ENCODE measurements around the gene THAP5. TPM values are rescaled to one million over a fixed set of nuclear protein-coding genes. Genes with fewer than 3 reads are reported as not detected.

The THAP5 gene
- total and polyA plus RNA-seq, 2 donors (not counting 3 experiments of a cell fraction or from before 2014, with no cell fraction given) = 2.5 to 14.1 TPM

DNA sequence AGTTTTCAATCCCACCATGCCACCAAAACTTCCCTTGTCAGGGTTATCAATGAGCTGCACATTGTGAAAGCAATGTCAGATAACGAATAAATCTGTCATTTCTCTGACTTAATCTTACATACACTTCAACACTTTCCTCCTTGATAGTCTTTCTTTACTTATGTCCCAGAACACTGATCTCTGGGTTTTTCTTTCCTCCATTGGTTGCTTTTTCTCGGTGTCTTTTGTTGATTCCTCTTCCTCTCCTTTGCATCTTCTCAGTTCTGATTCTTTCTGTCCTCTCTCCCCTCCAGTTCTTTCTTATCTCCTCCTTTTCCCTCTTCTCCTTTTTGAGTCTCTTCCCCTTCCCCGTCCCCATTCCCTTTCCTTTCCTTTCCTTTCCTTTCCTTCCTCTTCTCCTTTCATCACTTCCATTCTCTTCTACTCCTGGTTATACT is 16.8 kb upstream of the THAP5 start:
- TF ChIP-seq POLR2A (IDR thresholded peaks at IDR 0.05; ENCODE audit: low read depth, low read length) = no peak
- no peak for TF ChIP-seq EZH2 (IDR thresholded peaks at IDR 0.05; ENCODE audit: borderline replicate concordance, low read depth, low read length, severe bottlenecking)
- no peak for TF ChIP-seq POLR2AphosphoS5 (IDR thresholded peaks at IDR 0.05; ENCODE audit: insufficient read depth, low read depth, low read length)
- TF ChIP-seq, protein P1, sequence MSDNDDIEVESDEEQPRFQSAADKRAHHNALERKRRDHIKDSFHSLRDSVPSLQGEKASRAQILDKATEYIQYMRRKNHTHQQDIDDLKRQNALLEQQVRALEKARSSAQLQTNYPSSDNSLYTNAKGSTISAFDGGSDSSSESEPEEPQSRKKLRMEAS (IDR thresholded peaks at IDR 0.05; ENCODE audit: insufficient read depth, insufficient read length) = no peak
- no peak for TF ChIP-seq GATA2 (IDR thresholded peaks at IDR 0.05; ENCODE audit: insufficient read depth, insufficient read length, low read depth, low read length)
- no peak for TF ChIP-seq FOS (IDR thresholded peaks at IDR 0.05; ENCODE audit: borderline replicate concordance, insufficient read depth, low read length)
- TF ChIP-seq JUN (IDR thresholded peaks at IDR 0.05; ENCODE audit: borderline replicate concordance, insufficient read depth, insufficient read length, low read depth) = no peak
- no peak for TF ChIP-seq MYC (IDR thresholded peaks at IDR 0.05; ENCODE audit: low read depth, low read length)
- TF ChIP-seq, protein P2, sequence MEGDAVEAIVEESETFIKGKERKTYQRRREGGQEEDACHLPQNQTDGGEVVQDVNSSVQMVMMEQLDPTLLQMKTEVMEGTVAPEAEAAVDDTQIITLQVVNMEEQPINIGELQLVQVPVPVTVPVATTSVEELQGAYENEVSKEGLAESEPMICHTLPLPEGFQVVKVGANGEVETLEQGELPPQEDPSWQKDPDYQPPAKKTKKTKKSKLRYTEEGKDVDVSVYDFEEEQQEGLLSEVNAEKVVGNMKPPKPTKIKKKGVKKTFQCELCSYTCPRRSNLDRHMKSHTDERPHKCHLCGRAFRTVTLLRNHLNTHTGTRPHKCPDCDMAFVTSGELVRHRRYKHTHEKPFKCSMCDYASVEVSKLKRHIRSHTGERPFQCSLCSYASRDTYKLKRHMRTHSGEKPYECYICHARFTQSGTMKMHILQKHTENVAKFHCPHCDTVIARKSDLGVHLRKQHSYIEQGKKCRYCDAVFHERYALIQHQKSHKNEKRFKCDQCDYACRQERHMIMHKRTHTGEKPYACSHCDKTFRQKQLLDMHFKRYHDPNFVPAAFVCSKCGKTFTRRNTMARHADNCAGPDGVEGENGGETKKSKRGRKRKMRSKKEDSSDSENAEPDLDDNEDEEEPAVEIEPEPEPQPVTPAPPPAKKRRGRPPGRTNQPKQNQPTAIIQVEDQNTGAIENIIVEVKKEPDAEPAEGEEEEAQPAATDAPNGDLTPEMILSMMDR (IDR thresholded peaks at IDR 0.05; ENCODE audit: extremely low read depth in 1 of 2, insufficient read depth in 1 of 2, low read depth in 1 of 2, low read length in 2 of 2) = no peak
- Histone ChIP-seq H3K36me3 (ENCODE audit: control insufficient read depth in 2 of 2, extremely low read depth in 1 of 2, insufficient read depth in 2 of 2, low read length in 2 of 2) (no peaks in the 10 kb centered on the region), H3K9me1 (replicated peaks; ENCODE audit: control insufficient read depth, extremely low read depth, insufficient read depth, low read length) (no peaks in the 10 kb centered on the region), H3K4me3 (replicated peaks in 1 of 3; ENCODE audit: insufficient read depth in 1 of 3, low read depth in 1 of 3, low read length in 3 of 3) (no peak overlapping the region), H3K9ac (replicated peaks; ENCODE audit: extremely low read depth, insufficient read depth, low read length) (no peak overlapping the region), H3K27me3 (ENCODE audit: control insufficient read depth in 2 of 2, insufficient read depth in 2 of 2, low read length in 2 of 2) (peaks cover 21 to 26% of the 10 kb centered on the region in 2 experiments), H3K4me1 (ENCODE audit: control insufficient read depth, extremely low read depth, insufficient read depth, low read length) (no peaks in the 10 kb centered on the region), H3K4me2 (ENCODE audit: insufficient read depth, low read length) (no peak overlapping the region), H4K20me1 (replicated peaks; ENCODE audit: control insufficient read depth, extremely low read depth, insufficient read depth, low read length) (no peaks in the 10 kb centered on the region), H3K9me3 (replicated peaks; ENCODE audit: control insufficient read depth, insufficient read depth, low read length) (no peaks in the 10 kb centered on the region), H2AFZ (ENCODE audit: low read depth, low read length) (no peak overlapping the region), H3K79me2 (ENCODE audit: control insufficient read depth, insufficient read depth, low read length) (no peaks in the 10 kb centered on the region), H3K27ac (ENCODE audit: insufficient read depth, low read depth, low read length) (no peak overlapping the region)
- POLR2A ChIA-PET = no interaction called here
- dilution Hi-C loops (cut with MboI; ENCODE audit: extremely low pct_ligation_motif_present, low sequenced_read_pairs) (no loop called here), intact Hi-C loops (cut with micrococcal nuclease) (no loop called here)
- CTCF ChIA-PET = no interaction called here
- BruUV-seq (replicated peaks) = no TSS peak
- FAIRE-seq (no peak), DNase-seq (ENCODE audit: low read depth, low spot score) (no peak)

Measured in endothelial cell of umbilical vein (primary cell).